Fibroblast of skin of back (primary cell): ENCODE results near the gene TMEM167A.

Source experiments
- DNase-seq: peaks from one replicate; pipeline ENCODE4 v3.0.0-alpha.2; 2013

Gene TMEM167A

GRCh38 chr5:83034528-83035207 lies 42.5 kb downstream of the TMEM167A start:
- DNase-seq: no peak

- no peak for DNase-seq
Measured at GRCh38 chr5:83034036-83034435, 43.2 kb downstream of the TMEM167A start.

- DNase-seq: peak; percentile 26
Measured at GRCh38 chr5:83031381-83031780, 45.8 kb downstream of the TMEM167A start.

DNA sequence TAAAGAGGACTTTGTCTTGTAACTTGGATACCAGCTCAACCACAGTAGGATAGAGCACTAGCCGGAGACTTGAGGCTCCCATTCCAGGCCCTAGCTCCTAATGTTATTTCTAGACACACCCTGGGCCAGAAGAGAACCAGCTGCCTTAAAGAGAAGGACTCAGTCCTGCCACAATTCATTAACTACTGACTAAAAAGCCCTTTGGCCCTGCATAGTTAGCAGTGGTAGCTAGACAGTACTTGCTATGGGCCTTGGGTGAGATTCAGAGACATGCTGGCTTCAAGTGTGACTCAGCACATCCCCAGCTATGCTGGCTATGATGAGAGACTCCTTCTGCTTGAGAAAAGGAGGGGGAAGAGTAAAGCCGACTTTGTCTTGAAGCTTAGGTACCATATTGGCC lies 47.3 kb downstream of the TMEM167A start:
- peak; percentile 70 for DNase-seq

DNA sequence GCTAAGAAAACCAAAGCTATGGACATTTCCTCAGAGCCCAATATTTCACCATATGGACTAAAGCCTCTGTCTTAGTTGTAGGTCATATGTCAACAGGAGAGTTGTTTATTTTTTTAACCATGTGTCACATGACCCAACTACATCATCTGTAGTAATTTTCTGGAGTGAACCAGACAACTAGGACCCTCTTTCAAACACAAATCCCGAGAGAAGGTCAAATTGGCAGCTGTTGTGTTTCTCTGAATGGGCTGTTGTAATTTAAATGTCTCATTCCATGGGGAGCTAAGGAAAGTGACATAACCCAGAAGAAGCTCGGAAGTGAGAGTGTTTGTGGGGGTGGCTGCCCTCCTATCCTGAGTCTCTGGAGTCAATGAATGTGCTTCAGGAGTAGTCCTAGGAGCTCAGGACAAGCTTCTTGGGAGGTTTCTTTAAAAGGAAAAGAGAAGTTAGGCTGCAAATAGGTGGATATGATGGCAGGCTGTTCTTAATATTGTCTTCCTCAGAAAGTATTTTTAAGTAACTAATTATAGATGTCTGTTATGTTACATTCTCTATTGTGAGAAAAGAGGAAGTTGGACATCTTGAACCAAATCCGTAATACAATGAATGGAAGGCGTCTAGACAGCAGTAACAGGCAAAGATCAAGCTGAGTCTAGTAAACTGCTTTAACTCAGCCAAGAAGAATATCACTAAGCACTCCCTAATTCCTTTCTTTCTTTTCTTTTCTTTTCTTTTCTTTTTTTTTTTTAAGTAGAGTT lies 50.1 kb downstream of the TMEM167A start:
- DNase-seq: no peak

DNA sequence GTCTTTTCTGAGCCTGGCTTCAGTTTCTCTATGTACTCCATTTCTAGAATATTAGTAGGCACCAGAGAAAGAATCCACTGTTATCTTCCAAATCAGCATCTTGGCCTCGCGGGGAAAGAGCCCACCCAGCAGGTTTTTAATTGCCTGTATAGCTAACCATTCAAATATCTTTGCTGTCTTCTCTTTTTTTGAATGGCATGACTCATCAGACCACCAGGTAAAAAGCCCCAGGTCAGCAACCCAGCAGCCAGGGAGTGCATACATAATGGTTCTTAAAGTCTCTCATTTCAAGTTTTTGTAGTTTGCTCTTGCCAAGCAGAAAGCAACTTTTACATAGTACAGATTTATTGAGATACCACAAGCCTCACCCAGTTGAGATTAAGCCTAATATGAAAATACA lies 50.7 kb downstream of the TMEM167A start:
- DNase-seq: no peak

DNA sequence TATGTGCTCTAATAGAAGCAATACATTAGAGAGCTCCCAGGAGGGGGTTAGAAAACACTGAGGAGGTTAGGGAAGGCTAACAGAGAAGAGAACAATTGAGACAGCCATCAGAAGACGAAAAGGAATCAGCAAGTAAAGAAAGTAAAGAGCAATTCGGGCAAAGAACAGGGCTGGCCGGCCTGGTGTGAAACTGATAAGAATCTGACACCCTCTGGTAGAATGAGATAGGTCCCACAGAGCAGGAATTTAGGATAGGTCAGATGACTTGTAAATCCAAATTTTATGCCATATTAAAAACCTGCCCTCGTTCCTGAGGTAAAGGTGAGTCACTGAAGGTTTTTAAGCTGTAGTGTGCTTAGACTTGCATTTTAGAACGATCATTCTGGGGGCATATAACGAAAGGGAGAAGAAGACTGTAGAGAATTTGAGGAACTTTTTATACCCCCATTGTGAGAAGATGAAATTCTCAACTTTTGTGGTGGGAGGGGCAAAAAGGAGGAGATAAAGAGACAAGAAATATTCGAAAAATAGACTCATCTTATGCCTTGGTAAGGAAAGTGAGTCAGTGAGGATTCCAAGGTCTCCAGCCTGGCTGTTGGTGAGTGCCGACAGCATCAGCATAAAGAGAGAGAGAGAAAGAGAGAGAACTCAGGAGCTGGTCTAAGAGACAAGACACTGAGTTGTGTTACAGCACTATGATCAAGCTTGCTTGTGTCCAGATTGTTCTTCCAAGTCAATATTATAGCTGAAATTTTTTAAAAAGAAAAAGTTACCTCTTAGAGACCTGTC lies 51.3 kb downstream of the TMEM167A start:
- no peak for DNase-seq

DNA sequence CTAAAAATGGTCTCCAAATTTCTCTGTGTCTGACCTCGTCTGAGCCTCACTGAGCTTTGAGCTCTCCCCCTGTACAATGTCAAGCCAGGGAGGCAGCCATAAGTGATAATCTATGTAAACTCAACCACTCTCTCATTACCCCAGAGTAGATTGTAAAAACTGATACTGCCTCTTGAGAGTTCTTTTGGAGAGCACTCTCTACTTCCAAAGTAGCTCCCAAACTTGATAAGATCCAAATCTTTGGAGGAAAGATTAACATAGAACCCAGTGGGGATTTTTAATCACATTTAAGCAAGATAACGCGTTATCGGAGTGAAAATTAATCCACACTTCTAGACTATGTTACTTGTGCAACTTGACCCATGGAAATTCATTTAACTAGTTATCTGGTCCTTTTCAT lies 54.9 kb downstream of the TMEM167A start:
- no peak for DNase-seq

GRCh38 chr5:83015676-83016075 lies 61.5 kb downstream of the TMEM167A start:
- no peak for DNase-seq

GRCh38 chr5:83011985-83012384 lies 65.2 kb downstream of the TMEM167A start:
- DNase-seq: no peak

GRCh38 chr5:83009408-83009807 lies 67.8 kb downstream of the TMEM167A start:
- no peak for DNase-seq

GRCh38 chr5:83007755-83008154 lies 69.4 kb downstream of the TMEM167A start:
- DNase-seq: no peak

GRCh38 chr5:83006683-83007283 lies 70.4 kb downstream of the TMEM167A start:
- no peak for DNase-seq

GRCh38 chr5:83003791-83004190 lies 73.4 kb downstream of the TMEM167A start:
- DNase-seq: no peak
